ENCODE data around the gene TAS2R1. TPM values are rescaled to one million over a fixed set of nuclear protein-coding genes. Genes with fewer than 3 reads are reported as not detected.

TAS2R1 gene
- total and polyA plus RNA-seq, 2 donors (not counting 1 experiment from before 2014, with no cell fraction given), result not detected

GRCh38 chr5:9653061-9653460, 22.9 kb upstream of the TAS2R1 start:
- no peak overlapping the region for H3K27ac ChIP-seq (ENCODE audit: low read length in 2 of 2)
- Mint-ChIP-seq H3K27me3 (no peaks in the 10 kb centered on the region), H3K9me3 (ENCODE audit: insufficient read depth) (no peaks in the 10 kb centered on the region), H3K4me3 (no peak overlapping the region), H3K4me1 (no peaks in the 10 kb centered on the region), H3K27ac (no peak overlapping the region)
- H3K79me2 ChIP-seq (ENCODE audit: control insufficient read depth, insufficient read depth, low read length), result no peaks in the 10 kb centered on the region
- intact Hi-C loops (cut with micrococcal nuclease), result no loop called here
- TF ChIP-seq CTCF (IDR thresholded peaks at IDR 0.05), result no peak
- TF ChIP-seq EZH2 (IDR thresholded peaks at IDR 0.05; ENCODE audit: borderline replicate concordance, insufficient read depth, low read depth, low read length, poor library complexity, severe bottlenecking), result no peak
- H3K27me3 ChIP-seq (replicated peaks in 1 of 4; ENCODE audit: control extremely low read depth in 1 of 4, control insufficient read depth in 3 of 4, insufficient read depth in 4 of 4, low read length in 3 of 4), result no peaks in the 10 kb centered on the region
- no peak overlapping the region for H3K9ac ChIP-seq (ENCODE audit: low read length)
- DNase-seq, result no peak
- no peak for ATAC-seq (ENCODE audit: low read depth)
- ChIA-PET POLR2A (no interaction called here), CTCF (no interaction called here)
- no peaks in the 10 kb centered on the region for H3K9me3 ChIP-seq (ENCODE audit: control extremely low read depth in 1 of 3, control insufficient read depth in 2 of 3, insufficient read depth in 1 of 3, low read length in 2 of 3)
- 71% methylated on average over 4 of the region's 7 CpGs for WGBS (ENCODE audit: insufficient coverage)
- no peaks in the 10 kb centered on the region for H4K20me1 ChIP-seq (ENCODE audit: control insufficient read depth, insufficient read depth, low read length, poor library complexity, severe bottlenecking)
- no peak overlapping the region for H3K4me3 ChIP-seq (ENCODE audit: control extremely low read depth in 1 of 5, extremely low read depth in 1 of 5, insufficient read depth in 1 of 5, low read depth in 2 of 5, low read length in 4 of 5)
- H3K4me1 ChIP-seq (ENCODE audit: control insufficient read depth in 2 of 2, insufficient read depth in 2 of 2, low read length in 2 of 2), result no peaks in the 10 kb centered on the region
- no peaks in the 10 kb centered on the region for H3K36me3 ChIP-seq (replicated peaks in 1 of 2; ENCODE audit: control extremely low read depth in 1 of 2, control insufficient read depth in 1 of 2, extremely low read depth in 1 of 2, insufficient read depth in 2 of 2, low read length in 1 of 2)
- no peak overlapping the region for H2AFZ ChIP-seq (ENCODE audit: insufficient read depth, low read depth, low read length, poor library complexity, severe bottlenecking)
- no peak overlapping the region for H3K4me2 ChIP-seq (replicated peaks; ENCODE audit: low read depth, low read length, poor library complexity, severe bottlenecking)

- H3K27me3 ChIP-seq (replicated peaks in 1 of 4; ENCODE audit: control extremely low read depth in 1 of 4, control insufficient read depth in 3 of 4, insufficient read depth in 4 of 4, low read length in 3 of 4), result no peaks in the 10 kb centered on the region
- ChIA-PET CTCF (no interaction called here), POLR2A (no interaction called here)
- no peak overlapping the region for H3K27ac ChIP-seq (ENCODE audit: low read length in 2 of 2)
- H3K9me3 ChIP-seq (ENCODE audit: control extremely low read depth in 1 of 3, control insufficient read depth in 2 of 3, insufficient read depth in 1 of 3, low read length in 2 of 3), result no peaks in the 10 kb centered on the region
- ATAC-seq (ENCODE audit: low read depth) (no peak), DNase-seq (no peak)
- H3K4me2 ChIP-seq (replicated peaks; ENCODE audit: low read depth, low read length, poor library complexity, severe bottlenecking), result no peak overlapping the region
- H3K79me2 ChIP-seq (ENCODE audit: control insufficient read depth, insufficient read depth, low read length), result no peaks in the 10 kb centered on the region
- no peaks in the 10 kb centered on the region for H3K27me3 Mint-ChIP-seq
- no peaks in the 10 kb centered on the region for H3K36me3 ChIP-seq (replicated peaks in 1 of 2; ENCODE audit: control extremely low read depth in 1 of 2, control insufficient read depth in 1 of 2, extremely low read depth in 1 of 2, insufficient read depth in 2 of 2, low read length in 1 of 2)
- H3K4me3 ChIP-seq (ENCODE audit: control extremely low read depth in 1 of 5, extremely low read depth in 1 of 5, insufficient read depth in 1 of 5, low read depth in 2 of 5, low read length in 4 of 5), result no peak overlapping the region
- TF ChIP-seq CTCF (IDR thresholded peaks at IDR 0.05) (no peak), EZH2 (IDR thresholded peaks at IDR 0.05; ENCODE audit: borderline replicate concordance, insufficient read depth, low read depth, low read length, poor library complexity, severe bottlenecking) (no peak)
- intact Hi-C loops (cut with micrococcal nuclease), result no loop called here
- H3K9me3 Mint-ChIP-seq (ENCODE audit: insufficient read depth), result no peaks in the 10 kb centered on the region
- no peak overlapping the region for H3K27ac Mint-ChIP-seq
- no CpG with 5 or more reads among the region's 3 CpGs for WGBS (ENCODE audit: insufficient coverage)
- H3K4me3 Mint-ChIP-seq, result no peak overlapping the region
- H4K20me1 ChIP-seq (ENCODE audit: control insufficient read depth, insufficient read depth, low read length, poor library complexity, severe bottlenecking), result no peaks in the 10 kb centered on the region
- H3K9ac ChIP-seq (ENCODE audit: low read length), result no peak overlapping the region
- H3K4me1 Mint-ChIP-seq, result no peaks in the 10 kb centered on the region
- H2AFZ ChIP-seq (ENCODE audit: insufficient read depth, low read depth, low read length, poor library complexity, severe bottlenecking), result no peak overlapping the region
- H3K4me1 ChIP-seq (ENCODE audit: control insufficient read depth in 2 of 2, insufficient read depth in 2 of 2, low read length in 2 of 2), result no peaks in the 10 kb centered on the region
These were observed 22.1 kb upstream of the TAS2R1 start for GRCh38 chr5:9652295-9652694.
